Measurements from ENCODE around the gene RFC3. TPM values are rescaled to one million over a fixed set of nuclear protein-coding genes. Genes with fewer than 3 reads are reported as not detected.

Gene RFC3
- total RNA-seq, 2 donors from 2014 or later: 2.6 to 6.3 TPM

DNA sequence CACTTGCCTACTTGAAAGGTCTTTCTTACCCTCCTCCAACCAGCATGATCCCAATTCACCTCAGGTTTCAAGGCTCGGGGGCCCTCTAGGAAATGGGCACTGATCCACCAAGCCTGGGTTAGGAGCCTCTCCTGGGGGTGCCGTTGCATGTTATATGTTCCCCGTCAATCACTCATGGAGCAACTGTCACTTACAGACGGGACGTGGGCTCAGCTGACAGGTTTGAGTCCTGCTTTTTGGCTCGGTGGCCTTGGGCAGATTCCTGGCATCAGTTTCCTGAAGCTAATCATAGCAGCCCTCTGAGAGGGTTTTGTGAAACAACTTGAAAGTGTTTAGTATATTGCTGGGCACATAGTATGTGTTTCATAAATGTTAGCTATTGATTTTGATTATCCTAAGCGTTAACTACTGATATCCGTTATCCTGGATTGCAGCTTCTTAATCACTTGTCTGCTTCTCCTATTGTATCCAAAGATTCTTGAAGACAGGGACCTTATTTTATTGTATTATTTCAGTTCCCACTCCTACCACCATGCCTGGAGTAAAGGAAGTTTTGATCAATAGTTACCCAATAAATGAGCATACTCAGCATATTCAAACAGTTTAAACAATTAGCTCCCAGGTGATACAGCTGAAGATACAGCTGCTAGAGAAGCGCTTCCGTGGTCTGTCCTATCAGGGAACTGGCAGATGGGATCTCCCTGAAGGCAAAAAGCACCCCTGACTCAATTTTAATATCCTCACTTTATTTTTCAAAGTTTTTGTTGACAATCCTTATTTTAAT, 57.9 kb downstream of the RFC3 start:
- Histone ChIP-seq H3K36me3 (no peaks in the 10 kb centered on the region), H3K9me3 (no peaks in the 10 kb centered on the region), H3K4me3 (no peak overlapping the region), H3K27me3 (replicated peaks; ENCODE audit: insufficient read depth) (no peaks in the 10 kb centered on the region), H3K4me1 (ENCODE audit: control insufficient read depth in 1 of 2, low read depth in 2 of 2) (no peaks in the 10 kb centered on the region), H3K27ac (no peak overlapping the region)
- no peak for DNase-seq (ENCODE audit: low spot score)
- TF ChIP-seq, protein P1, sequence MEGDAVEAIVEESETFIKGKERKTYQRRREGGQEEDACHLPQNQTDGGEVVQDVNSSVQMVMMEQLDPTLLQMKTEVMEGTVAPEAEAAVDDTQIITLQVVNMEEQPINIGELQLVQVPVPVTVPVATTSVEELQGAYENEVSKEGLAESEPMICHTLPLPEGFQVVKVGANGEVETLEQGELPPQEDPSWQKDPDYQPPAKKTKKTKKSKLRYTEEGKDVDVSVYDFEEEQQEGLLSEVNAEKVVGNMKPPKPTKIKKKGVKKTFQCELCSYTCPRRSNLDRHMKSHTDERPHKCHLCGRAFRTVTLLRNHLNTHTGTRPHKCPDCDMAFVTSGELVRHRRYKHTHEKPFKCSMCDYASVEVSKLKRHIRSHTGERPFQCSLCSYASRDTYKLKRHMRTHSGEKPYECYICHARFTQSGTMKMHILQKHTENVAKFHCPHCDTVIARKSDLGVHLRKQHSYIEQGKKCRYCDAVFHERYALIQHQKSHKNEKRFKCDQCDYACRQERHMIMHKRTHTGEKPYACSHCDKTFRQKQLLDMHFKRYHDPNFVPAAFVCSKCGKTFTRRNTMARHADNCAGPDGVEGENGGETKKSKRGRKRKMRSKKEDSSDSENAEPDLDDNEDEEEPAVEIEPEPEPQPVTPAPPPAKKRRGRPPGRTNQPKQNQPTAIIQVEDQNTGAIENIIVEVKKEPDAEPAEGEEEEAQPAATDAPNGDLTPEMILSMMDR (IDR thresholded peaks at IDR 0.05): no peak
- no peak for ATAC-seq (ENCODE audit: insufficient number of reproducible peaks, low FRiP score, low read depth)

DNA sequence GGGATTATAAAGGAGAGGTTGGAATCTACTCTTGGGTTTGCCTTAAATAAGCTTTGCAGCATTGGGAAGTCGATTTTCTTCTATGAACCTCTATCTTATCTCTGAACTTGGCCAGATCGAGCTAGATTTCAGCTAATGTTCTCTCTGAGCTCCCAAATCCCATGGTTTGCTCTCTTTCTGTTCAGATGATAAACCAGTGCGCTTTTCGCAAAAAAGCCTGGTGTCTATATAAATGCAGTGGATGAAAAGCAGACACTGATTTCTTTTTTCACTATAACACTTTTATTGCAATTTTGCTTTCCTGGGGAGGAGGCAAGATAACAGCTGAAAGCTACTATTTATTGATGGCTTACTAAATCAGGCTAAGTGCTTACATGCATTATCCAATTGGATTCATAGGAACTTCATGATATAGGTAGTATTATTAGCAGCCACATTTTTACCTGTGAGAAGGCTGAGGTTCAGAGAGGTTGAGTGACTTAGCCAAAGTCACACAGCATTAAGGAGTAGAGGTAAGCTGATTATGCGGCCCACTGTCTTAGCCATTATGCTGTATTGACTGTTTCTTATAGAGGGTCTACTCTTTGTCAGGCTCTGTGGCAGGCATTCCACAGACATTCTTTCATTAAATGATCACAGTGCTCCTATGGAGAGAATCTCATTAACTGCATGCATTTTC, 58.9 kb downstream of the RFC3 start:
- Histone ChIP-seq H3K27me3 (replicated peaks; ENCODE audit: insufficient read depth) (no peaks in the 10 kb centered on the region), H3K4me3 (no peak overlapping the region), H3K36me3 (no peaks in the 10 kb centered on the region), H3K4me1 (ENCODE audit: control insufficient read depth in 1 of 2, low read depth in 2 of 2) (no peaks in the 10 kb centered on the region), H3K27ac (no peak overlapping the region), H3K9me3 (no peaks in the 10 kb centered on the region)
- no peak for DNase-seq (ENCODE audit: low spot score)
- no peak for ATAC-seq (ENCODE audit: insufficient number of reproducible peaks, low FRiP score, low read depth)
- TF ChIP-seq, protein P1 (IDR thresholded peaks at IDR 0.05): no peak

DNA sequence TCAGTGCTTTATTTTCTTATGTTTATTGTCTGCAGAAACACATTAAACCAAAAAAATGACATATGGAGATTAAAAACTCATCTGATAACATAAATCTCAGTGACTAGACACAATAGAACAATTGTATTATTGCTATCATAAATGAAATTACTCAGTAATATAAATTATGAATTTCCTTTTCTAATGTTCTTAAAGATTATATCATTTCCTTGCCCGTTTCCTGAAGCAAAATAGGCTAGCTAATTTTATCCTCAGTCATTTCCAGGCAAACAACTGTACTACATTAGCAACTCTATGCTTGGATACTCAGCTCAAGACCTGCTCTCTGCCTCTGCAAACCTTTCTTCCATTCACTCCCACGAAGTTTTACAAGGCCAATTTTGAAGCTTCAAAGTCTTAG, 61.2 kb downstream of the RFC3 start:
- ATAC-seq (ENCODE audit: insufficient number of reproducible peaks, low FRiP score, low read depth): no peak
- no peak overlapping the region for H3K4me3 ChIP-seq
- H3K27ac ChIP-seq: no peak overlapping the region
- H3K27me3 ChIP-seq (replicated peaks; ENCODE audit: insufficient read depth): no peaks in the 10 kb centered on the region
- H3K4me1 ChIP-seq (ENCODE audit: control insufficient read depth in 1 of 2, low read depth in 2 of 2): no peaks in the 10 kb centered on the region
- no peak for DNase-seq (ENCODE audit: low spot score)
- H3K9me3 ChIP-seq: no peaks in the 10 kb centered on the region
- H3K36me3 ChIP-seq: no peaks in the 10 kb centered on the region
- TF ChIP-seq, protein P1 (IDR thresholded peaks at IDR 0.05): no peak

DNA sequence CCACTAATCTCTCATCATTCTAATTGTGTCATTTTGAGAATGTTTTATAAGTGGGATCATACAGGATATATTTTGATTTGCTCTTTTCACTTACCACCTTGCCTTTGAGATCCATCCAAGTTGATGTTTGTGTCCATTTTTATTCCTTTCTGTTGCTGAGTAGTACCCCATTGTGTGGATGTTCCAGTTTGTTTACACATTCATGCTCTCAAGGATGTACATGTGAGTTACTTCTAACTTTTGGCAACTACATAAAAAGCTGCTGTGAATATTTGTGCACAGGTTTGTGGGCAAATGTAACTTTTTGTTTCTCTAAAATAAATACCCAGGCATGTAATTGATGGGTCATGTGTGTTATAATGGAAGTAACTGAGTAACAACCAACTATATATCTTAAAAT, 64.9 kb downstream of the RFC3 start:
- Histone ChIP-seq H3K9me3 (no peaks in the 10 kb centered on the region), H3K27me3 (replicated peaks; ENCODE audit: insufficient read depth) (no peaks in the 10 kb centered on the region), H3K36me3 (no peaks in the 10 kb centered on the region), H3K4me3 (no peak overlapping the region), H3K27ac (no peak overlapping the region), H3K4me1 (ENCODE audit: control insufficient read depth in 1 of 2, low read depth in 2 of 2) (no peaks in the 10 kb centered on the region)
- no peak for ATAC-seq (ENCODE audit: insufficient number of reproducible peaks, low FRiP score, low read depth)
- TF ChIP-seq, protein P1 (IDR thresholded peaks at IDR 0.05): no peak
- no peak for DNase-seq (ENCODE audit: low spot score)

DNA sequence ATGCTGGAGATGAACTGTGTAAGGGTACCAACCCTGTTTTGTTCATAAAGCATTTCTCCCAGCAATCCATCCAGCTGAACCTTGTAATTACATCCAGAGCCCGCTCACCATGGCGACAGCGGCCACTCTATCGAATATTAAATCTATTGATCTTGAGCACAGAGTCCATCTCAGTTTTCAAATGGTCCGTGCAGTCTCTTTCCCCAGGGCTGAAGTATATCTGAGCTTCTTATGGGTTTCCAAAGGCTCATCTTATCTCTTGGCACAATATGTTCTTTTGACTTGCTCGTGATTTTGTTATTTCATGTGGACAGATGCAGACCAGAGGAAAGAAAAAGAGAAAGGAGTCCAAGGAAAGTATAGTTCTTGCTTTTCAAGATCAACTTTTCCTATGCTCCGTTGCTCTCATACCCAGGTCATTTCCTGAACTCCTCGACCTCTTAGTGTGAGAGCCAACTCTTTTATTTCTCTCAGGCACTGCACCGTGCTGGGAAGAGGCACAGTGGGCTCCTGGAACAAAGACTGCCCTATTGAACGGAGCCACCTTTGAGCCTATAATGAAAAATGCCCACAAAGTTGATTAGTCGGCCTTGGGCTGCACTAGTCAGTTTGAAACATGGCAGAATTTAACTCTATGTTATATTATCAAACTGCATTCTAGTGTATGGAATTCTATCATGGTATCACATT, 66.7 kb downstream of the RFC3 start:
- H3K27ac ChIP-seq: no peak overlapping the region
- DNase-seq (ENCODE audit: low spot score) (no peak), ATAC-seq (ENCODE audit: insufficient number of reproducible peaks, low FRiP score, low read depth) (no peak)
- H3K9me3 ChIP-seq: no peaks in the 10 kb centered on the region
- H3K36me3 ChIP-seq: no peaks in the 10 kb centered on the region
- H3K4me3 ChIP-seq: no peak overlapping the region
- H3K27me3 ChIP-seq (replicated peaks; ENCODE audit: insufficient read depth): no peaks in the 10 kb centered on the region
- TF ChIP-seq, protein P1 (IDR thresholded peaks at IDR 0.05): no peak
- H3K4me1 ChIP-seq (ENCODE audit: control insufficient read depth in 1 of 2, low read depth in 2 of 2): no peaks in the 10 kb centered on the region

Measured in thoracic aorta (tissue), 2 donors.